GM21360 (cell line): ENCODE measurements around the gene TXNRD2.

Experiments used
- ATAC-seq: cut with Tn5 transposase; IDR thresholded peaks from one replicate; pipeline ENCODE4 v1.9.1; 2021; ENCODE audit warnings: mild to moderate bottlenecking, moderate library complexity; ENCODE audit not compliant: unreplicated experiment

Gene TXNRD2

DNA sequence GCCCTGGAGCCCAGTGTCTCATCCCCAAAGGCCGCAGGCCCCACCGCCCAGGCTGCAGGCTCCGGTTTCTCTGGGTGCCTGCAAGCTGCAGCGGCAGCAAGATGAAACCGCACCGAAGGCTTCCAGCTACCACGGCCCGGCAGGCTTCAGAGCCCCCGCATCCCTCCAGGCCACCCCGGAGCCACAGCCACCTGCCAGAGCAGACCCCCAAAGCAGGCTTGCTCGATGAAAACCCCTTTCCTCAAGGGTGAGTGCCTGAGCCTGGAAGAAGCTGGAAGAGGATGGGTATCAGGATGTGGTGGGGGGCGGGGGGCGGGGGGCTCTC is 62.4 kb downstream of the TXNRD2 start:
- ATAC-seq: no peak

DNA sequence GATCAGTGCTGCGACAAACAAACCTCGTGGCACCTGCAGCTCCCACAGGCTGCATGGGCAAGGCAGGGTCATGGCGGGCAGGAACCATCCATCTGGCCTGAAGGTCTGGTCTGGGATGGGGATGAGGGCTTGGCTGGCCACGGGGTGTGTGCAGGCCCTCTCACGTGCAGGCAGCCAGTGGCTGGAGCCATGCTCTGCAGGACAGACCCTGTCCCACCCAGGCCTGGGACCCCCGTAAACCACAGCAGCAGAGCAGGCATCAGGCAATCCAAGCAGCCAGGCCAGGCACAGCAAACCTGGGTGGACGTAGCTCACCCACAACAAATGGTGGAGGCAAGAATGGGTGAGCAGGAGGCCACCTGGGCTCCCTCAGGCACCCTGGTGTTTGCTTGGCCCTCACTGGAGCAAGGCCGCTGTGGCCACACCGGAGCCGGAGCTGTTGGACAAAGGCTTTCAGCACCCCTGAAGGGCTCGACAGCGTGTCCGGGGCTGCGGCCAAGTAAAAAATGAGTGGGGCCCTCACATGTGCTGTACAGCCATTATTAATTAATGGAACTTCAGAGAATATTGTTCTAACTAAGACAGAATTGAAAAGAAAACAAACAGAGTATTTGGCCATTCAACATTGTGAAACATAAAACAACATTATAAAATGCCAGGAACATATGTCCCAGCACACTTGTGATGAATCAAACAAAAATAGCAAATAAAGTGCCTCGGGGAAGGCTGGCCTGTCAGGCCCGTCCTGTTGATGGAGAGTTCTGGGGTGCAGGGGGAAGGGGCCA is 63.0 kb downstream of the TXNRD2 start:
- no peak for ATAC-seq

DNA sequence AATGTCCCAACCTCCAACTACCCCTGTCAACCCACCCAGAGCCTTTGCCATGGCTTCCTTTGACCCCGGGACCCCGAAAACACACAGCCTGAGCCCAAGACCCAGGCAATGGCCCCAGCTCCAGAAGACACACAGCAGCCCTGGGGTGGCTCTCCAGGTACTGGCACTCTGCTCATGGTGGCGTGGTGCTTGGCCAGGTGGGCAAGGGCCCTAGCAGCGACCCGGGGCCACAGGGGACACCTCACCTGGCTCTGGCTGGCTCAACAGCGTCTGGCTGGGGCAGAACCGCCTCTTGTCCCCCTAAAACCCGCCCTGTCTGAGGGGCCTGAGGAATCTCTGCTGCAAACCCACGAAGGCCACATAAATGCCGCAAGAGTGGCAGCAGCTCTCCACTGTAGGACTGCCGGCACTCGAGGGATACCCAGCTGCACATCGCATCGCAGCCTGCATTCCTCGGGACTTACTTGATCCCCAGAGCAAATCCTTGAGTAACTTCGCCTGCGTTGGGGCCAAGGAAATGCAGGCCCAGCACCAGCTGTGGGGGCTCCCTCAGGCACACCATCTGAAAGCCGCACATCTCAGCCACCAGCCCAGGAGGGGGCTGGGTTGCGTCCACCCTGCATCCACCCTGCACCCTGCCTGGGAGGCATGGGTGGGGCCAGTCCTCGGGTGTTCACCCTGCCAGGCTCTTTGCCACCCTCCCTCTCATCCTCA is 63.8 kb downstream of the TXNRD2 start:
- no peak for ATAC-seq

DNA sequence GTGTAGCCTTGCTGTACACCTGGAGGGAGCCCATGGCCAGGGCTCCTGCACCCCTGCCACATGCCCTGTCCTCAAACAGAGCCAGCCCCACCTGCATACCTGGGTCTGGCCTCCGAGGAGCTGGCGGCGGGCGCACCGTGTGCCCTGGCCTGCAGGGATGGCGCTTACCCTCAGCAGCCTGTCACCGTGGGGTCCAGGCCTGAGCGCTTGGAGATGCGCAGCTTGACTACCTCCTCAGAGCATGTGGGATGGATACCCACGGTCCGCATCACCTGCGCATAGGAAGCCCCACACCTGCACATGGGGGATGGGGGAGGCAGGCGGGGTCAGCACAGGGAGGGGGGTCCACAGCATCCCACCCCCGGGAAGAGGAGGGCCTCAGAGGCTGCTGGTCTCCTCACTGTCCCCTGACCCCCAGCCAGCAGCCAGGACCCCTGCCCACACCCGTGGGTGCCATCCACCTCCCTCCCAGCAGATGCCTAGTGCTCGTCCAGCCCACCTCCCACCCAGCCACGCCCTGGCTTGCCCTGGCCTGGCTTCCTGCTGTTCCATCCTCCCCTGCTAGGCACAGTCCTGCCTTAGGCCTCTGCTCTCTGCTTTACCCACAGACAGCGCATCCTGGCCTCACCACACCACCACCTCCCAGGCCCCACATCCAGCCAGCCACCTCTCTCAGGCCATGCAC is 64.5 kb downstream of the TXNRD2 start:
- ATAC-seq: no peak

DNA sequence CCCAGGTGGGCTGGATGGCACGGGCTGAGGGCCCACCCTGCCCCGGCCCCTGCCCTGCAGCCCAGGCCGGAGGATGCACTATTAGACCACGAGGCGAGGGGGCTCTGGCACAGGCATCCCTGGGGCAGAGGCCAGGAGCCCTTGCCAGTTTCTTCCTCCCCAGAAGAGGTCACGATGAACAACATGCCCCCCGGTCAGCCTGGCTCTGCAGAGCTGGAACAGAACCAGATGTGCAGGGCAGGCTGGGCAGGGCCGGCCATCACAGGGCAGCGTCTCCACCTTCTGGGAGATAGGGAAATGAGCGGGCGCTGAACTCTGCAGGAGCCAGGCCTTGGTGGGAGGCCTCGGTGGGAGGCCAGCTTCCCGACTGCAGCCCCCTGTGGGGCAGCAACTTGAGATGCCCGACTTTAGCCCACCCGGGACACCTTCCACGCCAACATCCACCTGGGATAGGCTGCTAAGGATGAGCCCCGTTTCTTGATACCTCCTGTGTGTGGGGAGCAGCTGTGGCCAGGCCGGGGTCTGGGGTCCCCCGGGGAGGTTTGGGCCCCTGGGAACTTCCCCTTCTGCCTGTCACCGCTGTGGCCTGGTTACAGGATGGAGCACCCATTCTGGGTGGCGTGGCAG is 65.2 kb downstream of the TXNRD2 start:
- no peak for ATAC-seq

DNA sequence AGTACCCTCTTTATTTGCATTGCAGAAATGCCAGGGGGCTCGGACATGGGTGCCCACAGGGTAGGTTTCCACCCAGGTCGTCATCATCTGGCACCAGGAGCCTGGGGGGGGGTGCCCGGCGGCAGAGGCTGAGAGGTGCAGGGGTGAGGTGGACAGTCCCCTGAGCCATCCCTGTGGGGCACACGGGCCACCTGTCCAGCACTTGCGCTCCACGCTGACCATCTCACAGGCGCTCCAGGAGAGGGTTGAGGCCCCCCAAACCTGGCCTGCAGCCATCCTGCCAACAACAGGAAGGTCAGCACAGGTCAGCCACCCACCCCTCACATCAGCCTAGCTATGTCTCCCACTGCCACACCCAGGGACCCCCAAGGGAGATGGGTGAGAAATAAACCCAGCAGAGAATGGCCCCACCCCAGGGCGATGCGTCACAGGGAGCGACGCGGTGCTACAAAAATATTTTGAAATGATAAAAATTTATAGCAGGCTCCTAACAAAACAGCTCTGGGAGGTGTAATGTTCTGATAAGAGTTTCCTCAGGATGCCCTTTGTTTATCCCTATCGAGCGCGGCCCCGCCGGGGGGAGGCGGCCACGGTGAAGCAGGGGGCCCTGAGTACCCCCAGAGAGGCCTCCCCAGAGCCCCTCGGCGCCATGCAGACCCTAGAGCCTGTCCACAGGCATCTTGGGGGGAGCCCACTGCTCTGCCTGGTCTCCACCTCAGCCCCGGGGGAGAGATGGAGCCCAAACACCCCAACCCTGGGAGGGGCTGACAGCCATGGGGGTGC is 65.9 kb downstream of the TXNRD2 start:
- no peak for ATAC-seq

DNA sequence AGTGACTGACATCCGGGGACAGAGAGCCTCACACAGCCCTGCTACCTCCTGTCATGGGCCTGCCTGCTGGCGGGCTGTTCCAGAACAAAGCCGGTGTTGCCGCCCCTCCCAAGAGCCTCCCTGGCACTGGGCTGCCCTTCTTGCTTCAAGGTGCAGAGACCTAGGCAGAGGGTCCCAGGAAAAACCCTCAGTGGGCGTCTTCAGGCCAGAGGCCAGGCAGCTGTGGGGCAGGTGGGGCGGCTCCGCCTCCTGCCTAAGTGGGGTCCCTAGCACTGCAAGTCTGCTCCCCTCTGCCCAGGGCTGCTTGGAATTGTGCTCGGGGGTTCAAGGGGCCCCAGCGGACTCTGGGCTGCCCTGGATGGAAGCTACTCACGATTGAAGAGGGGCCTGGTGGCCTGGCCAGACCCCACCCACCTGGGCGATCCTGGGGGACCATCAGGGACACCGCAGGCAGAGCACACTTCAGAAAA is 66.5 kb downstream of the TXNRD2 start:
- no peak for ATAC-seq

DNA sequence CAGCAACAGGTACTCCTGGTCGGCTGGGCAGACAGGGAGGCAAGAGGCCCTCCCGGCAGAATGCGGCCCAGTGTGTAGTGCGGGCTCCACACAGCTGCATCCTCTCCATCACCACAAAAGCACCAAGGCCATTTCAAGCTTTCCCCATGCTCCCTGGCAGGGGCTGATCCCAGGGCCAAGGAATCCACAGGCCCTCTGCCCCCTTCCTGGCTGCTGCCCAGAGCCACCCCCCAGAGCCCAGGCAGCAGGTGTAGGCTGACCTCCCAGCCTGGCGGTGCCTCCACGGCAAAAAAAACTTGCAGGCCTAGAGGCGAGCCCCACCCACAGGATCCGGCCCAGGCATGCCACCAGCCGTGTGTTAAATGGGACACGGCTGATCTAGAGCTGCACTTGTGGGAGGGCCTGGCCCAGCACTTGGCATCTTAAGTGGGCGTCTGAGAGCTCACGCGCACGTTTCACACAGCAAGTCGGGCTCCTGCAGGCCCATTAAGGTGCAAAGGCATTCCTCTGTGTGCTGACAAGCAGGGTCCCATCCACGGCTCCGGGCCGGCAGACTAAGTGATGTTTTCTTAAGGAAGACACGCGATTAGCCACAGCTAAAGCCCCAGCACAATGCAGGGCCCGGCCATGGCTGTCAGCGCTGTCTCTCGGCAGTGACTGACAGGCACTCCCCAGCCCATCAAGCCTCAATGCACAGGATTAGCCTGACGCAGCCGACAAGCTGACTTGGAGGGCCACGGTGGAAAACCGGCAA is 67.1 kb downstream of the TXNRD2 start:
- no peak for ATAC-seq

DNA sequence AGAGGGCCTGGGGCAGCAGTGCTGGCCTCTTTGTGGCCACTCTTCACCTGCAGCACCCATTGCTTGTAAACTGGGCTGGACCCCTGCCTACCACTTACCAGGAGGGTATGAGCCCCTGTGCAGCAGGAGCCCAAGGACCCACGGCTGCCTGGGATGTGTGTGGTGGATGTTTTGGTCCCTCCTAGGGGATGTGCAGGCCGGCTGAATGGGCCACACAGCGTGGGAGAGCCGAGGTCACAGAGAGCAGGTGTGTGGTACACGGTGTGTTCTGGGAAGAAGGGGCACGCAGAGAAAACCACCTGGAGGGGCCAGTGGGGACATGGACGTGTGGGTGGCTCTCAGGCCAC is 67.7 kb downstream of the TXNRD2 start:
- ATAC-seq: no peak

DNA sequence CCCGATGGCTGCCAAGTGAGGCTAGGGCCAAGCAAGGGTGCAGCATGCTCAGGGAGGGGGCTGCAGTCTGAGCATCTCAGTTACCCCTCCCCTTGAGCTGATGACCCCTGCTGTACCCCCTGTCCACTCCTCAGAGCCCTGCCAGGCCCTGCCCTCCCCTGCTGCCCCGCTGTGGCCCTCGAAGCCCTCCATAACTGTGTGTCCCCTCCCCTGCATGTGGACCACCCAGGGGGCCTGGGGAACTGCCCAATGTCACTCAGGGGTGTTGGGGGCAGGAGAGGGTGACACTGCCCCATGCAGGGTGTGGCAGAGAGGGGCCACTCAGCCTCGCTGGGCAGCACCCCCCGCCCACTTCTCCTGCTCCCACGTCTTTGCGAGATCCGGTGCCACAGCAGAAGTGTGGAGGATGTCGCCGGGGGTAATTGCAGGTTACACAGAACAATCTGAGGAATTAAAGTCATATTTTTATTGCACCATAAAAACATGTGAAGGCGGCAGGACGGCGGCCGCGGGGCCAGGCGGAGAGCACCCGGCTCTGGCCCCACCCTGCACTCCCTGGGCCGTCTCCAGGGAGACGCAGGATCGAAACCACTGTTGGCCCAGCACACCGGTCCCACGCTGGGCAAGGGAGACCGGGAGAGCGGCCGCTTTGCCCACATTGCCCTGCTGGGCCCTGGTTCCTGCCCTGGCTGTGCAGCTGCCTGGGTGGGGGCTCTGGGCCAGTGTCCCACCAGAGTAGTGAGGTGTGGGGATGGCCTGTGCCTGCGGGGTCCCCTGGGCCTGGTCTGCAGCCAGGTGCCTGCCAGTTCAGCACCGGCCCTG is 68.3 kb downstream of the TXNRD2 start:
- no peak for ATAC-seq

DNA sequence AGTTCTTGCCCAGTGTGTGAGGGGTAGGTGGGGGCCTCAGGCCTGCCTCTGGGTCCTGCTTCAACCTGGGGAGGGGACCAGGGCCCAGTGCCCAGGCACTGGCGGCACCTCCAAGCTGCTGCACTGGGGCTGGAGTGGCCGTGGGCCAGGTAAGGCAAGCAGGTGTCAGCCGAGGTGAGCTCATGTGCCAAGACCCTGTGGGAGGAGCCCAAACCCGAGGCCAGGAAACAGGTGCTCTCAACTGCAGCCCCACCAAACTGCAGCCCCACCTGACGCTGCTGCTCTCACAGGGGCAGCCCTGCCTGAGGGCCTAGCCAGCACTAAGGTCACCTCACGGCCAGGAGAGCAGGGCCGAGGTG is 68.9 kb downstream of the TXNRD2 start:
- no peak for ATAC-seq

DNA sequence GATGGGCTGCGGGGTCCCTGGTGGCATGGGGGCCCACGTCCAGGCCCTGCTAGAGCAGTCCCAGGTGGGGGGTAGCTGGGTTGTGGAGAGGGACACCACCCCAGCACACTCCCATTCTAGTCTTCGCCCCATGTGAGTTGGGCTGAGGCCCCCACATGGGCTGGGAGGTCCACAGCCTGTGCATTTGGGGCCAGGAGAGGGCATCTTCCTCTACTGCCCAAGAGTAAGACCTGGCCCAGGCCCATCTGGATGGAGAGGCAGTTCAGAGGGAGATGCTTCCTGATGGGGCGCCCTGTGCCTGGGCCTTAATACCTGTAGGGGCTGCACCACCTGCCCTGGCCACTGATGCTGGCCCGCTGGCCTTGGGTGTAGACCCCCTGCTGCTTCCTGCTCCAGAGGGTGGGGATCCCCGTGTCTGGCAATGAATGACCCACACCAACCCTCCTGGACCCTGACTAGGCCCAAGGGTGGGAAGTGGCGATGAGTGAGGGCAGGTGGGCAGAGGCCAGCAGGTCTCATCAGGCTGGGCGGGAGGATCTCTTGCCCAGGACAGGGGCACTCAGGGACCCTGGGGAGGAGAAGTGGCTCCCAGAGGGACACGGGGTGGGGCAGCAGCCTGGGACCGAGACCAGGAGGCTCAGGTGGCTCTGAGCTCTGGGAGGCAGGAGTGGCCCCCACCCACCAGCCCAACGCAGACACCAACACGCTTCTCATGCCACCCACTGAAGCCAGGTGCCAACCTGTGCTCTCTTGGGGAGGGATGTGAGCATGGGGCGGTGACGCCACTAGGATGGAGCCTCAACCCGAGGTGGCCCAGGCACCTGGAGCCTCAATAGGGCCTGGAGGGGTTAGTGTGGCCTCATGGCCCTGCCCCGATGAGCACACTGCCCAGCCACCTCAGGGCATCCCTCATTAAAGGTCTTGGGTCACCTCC is 69.5 kb downstream of the TXNRD2 start:
- no peak for ATAC-seq

DNA sequence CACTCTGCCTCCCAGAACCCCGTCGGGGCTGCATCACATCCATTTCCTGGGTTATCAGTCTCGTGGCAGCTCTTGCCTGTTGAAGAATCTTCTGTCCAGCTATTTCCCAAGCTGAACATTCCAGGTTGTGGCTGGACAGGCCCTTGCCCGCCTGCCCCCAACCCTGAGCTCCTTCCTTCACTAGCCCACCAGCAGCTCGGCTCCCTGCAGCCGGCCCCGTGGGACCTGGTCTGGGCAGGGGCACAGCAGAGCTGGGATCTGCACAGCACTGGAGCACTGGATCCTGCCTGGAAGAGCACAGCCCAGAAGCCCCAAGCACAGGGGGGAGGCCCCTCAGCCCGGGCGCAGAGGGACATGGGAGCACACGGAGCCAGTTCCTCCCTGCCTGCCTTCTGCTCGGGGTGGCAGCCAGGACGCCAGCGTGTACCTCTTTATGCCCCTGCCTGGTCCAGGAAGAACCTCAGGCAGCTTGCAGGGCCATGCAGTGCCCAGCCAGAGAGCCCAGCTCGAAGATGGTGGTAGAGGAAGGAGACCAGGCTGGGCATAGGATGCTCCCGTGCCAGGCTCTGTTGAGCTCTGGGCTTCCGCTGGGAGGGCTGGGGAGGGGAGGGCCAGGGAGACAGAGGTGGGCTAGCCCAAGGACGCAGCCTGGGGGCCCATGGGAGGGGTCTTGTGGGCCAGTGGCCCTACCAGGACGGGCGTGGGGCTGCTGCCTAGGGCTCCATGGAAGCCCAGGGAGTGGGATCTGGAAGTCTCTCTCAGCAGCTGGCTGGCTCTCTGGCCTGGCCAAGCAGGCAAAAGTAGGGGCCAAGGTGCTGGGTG is 70.4 kb downstream of the TXNRD2 start:
- ATAC-seq: no peak

DNA sequence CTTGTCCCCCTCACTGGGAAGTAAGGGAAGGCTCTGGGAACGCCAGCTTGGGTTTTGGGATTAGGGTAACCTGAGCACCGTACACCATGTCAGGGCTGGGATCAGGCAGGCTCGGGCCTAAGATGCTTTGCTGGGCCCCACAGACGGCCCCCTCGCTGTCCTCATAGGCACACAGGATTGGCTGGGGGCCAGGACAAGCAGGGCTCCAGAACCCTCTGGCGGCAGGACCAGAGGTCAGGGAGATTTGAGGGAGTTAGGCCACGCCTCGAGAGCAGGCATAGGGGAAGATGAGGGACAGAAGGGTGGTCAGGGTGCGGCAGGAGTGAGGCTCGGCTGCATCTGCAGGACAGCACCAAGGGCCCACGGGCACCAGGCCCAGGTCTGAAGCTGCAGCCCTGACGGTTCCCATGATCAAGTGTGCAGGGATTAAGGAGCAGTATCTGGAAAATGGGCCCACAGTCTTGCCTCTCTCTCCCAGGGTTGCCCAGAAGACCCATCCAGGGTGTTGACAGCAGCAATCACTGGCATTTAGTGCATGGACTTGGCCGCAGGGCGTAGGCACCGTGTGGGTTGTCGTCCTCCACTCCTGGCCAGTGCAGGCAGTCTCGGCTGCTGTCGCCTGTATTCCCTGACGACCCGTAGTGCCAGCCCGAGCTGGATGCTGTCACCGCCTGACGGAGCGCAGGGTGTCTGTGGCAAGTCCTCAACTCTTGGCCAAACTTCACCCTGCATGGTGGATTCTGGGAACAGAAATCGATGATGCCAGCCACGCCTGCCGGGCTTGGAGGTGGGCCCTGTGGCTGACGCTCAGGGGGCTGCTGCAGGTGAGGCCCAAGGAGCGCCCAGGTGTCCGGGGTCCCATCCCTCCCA is 71.2 kb downstream of the TXNRD2 start:
- no peak for ATAC-seq

DNA sequence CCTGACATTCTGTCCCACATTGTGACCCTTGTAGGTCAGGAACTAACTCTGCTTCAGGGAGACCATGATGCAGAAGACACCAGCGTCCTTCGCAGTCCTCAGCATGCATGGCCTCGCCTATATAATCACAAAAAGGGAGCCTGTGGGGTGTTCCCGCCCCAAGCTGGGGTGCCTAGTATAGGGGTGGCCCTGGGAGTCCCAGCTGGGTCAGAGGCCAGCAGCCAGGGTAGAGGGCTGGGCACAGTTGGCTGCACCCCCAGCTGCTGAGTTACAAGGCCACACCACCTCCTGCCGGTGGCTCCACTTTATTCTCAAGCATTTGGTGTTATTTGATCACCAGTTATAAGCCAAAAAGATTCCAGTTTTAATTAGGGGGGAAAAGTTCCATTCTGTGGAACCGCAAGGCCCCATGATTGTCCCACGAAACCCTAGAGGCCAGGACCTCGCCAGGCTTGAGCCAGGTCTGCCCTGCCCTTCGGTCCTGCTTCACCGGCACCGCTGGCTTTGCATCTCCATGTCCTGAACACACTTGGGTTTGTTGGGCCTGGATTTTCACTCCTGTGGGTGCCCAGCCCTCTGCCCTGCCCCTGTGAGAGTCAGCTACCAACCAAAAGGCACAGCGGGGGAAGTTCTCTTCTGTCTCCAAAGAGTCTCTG is 72.0 kb downstream of the TXNRD2 start:
- no peak for ATAC-seq
